HG03280 (cell line): Measurements from ENCODE around the gene C22orf15.

ENCODE experiments used
- ATAC-seq: cut with Tn5 transposase; IDR thresholded peaks from one replicate; pipeline ENCODE4 v1.9.1; 2021; ENCODE audit warnings: mild to moderate bottlenecking, moderate library complexity; ENCODE audit not compliant: unreplicated experiment

C22orf15 gene

DNA sequence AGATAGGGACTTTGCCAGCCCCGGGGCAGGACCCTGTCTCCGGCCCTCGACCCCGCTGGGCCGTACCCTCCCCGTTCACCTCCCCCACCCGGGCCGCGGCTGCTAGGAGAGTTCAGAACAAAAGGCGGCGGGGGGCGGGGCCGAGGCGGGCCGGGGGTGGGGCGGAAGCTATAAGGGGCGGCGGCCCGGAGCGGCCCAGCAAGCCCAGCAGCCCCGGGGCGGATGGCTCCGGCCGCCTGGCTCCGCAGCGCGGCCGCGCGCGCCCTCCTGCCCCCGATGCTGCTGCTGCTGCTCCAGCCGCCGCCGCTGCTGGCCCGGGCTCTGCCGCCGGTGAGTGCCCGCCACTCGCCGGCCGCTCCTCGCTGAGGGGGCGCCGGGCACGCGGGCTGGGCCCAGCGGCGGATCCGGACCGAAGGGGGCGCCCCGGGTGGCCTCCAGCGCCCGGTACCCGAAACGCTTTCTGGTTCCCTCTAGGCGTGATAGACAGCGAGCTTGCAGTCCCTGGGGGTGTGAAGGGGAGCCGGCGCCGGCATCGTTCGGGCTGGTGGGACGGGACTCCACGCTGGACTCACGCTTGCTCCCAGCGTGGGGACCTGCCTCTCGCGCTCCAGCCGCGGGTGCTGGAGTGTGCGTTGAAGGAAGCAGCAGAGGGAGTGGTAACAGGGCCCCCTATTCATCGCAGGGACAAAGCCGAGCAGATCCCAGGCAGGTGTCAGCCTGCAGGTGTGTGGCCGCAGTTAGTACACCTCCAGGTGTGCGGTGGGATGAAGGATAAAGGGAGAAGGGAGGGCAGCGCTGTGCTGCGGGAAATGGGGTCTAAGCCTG lies 10.1 kb downstream of the C22orf15 start, which contains the start of gene MMP11:
Gene MMP11 (plus strand): TSS at position 201 of the 825 bp plus-strand sequence. CDS start 22 bp downstream, at position 223.
- ATAC-seq, result no peak

- no peak for ATAC-seq
Observed at GRCh38 chr22:23773483-23774113, 10.8 kb downstream of the C22orf15 start.

GRCh38 chr22:23774114-23774921 lies 11.5 kb downstream of the C22orf15 start:
- no peak for ATAC-seq

DNA sequence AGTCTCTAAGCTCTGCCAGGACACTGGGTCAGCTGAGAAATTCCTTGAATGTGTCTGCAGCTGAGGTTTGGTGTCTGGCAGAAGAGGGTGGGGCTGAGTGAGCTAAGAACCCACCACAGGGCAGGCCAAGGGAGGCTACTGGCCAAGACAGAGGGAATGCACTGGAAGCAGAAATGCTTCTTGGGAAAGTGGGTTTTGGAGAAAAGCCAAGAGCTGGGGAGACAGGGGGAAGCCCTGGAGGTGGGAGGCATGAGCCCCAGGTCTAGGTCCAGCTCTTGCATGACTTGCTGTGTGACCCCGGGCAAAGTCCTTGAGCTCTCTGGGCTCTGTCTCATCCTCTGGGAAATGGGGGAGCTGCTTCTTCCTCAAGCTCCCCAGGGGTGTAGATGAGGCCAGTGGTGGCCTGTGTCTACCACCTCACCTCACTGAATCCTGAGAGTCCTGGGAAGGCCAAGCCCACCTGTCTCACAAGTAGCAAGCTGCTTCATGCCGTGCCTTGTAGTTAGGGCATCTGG lies 12.2 kb downstream of the C22orf15 start:
- ATAC-seq, result no peak

- no peak for ATAC-seq
Observed at GRCh38 chr22:23775779-23776375, 13.1 kb downstream of the C22orf15 start.

DNA sequence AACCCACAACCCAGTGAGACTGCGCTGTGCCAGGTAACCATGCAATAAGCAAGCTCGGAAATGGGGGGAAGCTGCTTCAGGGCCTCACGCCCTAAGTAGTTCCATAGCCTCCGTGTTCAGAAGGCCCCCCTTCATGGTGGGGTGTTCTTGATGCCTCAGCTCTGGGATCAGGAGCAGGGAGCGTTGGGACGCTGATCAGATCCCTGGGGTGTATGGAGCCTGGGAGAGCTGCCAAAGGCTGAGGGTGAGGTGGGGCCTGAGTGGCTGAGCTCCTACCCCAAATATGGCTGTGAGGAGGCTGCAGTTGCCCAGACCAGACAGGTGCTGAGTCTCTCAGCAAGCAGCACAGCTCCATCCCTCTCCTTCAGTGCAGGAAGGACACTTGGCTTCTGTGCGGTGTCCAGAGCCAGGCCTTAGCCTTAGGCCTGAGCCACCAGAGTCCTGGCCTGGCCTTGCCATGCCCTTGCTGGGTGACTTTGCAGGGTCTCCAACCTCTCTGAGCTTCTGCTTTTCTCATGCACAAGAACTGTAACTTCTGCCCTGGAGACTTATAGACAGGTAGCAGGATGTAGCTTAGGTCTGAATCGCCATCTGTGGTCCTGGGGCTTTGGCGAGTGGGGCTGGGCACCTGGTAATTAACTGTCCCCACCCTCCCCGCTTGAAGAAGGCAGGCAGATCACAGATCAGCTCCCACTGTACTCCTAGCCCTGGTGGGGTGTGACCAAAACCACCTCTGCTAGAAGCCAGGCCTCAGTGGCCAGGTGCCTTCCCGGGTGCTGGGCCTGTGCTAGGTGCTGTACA lies 15.2 kb downstream of the C22orf15 start:
- no peak for ATAC-seq

DNA sequence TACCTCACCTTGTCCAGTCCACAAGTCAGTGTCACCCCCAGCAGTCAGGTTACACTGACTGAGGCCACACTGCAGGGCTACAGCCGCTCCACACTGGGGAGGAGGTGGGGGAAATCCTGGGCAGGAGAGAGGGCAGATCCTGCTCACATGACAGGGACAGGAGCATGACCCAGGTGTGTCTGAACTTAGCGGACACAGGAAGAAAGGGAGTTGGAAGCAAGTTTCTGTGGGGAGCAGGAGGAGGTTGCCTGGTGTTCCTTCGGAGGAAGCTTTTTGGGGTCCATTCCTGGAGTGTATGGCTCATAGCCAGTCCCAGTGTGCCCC lies 15.7 kb downstream of the C22orf15 start:
- no peak for ATAC-seq

DNA sequence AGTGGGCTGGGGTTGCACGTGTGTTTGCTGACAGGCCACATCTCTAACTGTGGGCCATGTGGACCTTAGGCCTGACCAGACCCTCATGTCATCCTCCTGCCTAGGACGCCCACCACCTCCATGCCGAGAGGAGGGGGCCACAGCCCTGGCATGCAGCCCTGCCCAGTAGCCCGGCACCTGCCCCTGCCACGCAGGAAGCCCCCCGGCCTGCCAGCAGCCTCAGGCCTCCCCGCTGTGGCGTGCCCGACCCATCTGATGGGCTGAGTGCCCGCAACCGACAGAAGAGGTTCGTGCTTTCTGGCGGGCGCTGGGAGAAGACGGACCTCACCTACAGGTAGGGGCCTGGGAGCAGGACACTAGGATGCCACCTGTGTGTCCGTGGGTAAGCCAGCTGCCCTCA lies 16.3 kb downstream of the C22orf15 start:
- no peak for ATAC-seq

- ATAC-seq, result no peak
Observed at GRCh38 chr22:23779731-23780130, 16.9 kb downstream of the C22orf15 start.

DNA sequence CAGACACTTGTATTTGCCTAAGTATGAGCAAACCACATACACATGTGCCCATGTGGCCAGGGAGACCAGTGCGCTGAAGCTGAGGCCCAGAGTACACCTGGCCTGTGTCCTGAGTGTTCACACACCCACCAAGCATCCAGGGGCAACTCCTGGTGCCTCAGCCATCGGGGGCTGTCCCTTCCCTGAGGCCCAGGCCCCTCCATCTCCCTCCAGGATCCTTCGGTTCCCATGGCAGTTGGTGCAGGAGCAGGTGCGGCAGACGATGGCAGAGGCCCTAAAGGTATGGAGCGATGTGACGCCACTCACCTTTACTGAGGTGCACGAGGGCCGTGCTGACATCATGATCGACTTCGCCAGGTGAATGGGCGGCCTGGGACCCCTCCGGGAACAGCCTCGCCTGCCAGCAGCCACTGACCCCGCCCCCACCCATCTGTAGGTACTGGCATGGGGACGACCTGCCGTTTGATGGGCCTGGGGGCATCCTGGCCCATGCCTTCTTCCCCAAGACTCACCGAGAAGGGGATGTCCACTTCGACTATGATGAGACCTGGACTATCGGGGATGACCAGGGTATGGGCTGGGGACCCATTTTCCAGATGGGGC lies 17.5 kb downstream of the C22orf15 start:
- no peak for ATAC-seq

DNA sequence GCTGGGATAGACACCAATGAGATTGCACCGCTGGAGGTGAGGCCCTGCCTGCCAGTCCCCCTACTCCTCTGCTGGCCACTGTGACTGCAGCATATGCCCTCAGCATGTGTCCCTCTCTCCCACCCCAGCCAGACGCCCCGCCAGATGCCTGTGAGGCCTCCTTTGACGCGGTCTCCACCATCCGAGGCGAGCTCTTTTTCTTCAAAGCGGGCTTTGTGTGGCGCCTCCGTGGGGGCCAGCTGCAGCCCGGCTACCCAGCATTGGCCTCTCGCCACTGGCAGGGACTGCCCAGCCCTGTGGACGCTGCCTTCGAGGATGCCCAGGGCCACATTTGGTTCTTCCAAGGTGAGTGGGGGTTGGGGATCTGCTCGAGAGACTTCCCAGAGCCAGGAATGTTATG lies 18.3 kb downstream of the C22orf15 start:
- no peak for ATAC-seq

DNA sequence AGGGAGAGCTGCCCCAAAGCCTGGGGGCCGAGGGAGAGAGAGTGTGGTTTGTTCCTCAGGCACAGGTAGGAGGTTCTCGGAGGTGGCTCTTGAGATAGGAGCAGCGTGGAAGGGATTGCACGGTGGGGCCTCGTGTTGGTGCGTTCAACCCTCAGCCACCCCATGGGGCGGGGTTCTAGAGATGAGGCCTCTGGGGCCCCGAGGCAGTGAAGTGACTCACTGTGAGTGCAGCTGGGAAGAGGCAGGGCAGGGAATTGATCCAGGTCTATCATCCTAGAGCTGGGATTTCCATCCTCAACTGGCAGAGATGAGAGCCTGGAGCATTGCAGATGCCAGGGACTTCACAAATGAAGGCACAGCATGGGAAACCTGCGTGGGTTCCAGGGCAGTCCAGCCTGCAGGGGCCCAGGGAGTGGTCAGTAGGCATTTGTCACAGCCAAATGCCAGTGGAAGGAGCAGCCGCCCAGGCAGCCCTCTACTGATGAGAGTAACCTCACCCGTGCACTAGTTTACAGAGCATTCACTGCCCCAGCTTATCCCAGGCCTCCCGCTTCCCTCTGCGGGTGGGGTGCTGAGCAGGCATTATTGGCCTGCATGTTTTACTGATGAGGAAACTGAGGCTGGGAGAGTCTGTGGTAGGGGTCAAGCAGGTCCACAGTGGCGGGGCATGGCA lies 18.9 kb downstream of the C22orf15 start:
- no peak for ATAC-seq

DNA sequence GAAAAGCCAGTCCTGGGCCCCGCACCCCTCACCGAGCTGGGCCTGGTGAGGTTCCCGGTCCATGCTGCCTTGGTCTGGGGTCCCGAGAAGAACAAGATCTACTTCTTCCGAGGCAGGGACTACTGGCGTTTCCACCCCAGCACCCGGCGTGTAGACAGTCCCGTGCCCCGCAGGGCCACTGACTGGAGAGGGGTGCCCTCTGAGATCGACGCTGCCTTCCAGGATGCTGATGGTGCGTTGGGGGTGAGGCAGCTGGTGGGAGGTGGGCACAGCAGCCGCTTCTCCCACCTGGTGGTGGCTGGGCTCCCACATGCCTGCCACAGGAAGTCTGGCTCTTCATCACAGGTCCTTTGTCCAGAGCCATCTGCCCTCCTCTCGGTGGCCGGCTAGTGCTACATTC lies 19.5 kb downstream of the C22orf15 start:
- no peak for ATAC-seq

- no peak for ATAC-seq
Observed at GRCh38 chr22:23782703-23783102, 19.9 kb downstream of the C22orf15 start.

DNA sequence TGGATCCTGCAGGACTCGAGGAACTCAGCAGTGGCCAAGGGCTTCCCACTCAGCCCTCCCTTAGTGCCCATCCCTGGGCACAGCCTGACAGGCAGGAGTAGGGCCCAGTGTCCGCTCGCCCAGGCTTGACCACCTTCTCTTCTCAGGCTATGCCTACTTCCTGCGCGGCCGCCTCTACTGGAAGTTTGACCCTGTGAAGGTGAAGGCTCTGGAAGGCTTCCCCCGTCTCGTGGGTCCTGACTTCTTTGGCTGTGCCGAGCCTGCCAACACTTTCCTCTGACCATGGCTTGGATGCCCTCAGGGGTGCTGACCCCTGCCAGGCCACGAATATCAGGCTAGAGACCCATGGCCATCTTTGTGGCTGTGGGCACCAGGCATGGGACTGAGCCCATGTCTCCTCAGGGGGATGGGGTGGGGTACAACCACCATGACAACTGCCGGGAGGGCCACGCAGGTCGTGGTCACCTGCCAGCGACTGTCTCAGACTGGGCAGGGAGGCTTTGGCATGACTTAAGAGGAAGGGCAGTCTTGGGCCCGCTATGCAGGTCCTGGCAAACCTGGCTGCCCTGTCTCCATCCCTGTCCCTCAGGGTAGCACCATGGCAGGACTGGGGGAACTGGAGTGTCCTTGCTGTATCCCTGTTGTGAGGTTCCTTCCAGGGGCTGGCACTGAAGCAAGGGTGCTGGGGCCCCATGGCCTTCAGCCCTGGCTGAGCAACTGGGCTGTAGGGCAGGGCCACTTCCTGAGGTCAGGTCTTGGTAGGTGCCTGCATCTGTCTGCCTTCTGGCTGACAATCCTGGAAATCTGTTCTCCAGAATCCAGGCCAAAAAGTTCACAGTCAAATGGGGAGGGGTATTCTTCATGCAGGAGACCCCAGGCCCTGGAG lies 20.7 kb downstream of the C22orf15 start:
- ATAC-seq, result no peak

DNA sequence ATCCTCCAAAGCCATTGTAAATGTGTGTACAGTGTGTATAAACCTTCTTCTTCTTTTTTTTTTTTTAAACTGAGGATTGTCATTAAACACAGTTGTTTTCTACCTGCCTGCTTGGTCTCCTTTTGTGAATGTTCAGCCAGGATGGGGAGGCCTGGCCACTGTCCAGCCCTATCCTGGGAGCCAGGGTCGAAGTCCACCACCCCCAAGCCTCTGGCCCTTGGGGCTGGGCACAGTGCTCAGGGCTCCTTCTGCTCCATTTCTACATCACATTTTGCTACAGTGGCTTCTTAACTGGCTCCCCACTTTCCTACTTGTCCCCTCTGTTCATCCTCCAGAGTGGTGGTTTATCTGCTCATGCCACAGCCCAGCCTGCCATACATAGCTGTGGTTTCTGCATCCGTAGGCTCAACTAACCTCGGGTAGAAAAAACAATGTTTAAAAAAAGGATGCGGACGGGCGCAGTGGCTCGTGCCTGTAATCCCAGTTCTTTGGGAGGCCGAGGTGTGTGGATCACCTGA lies 21.5 kb downstream of the C22orf15 start:
- no peak for ATAC-seq

DNA sequence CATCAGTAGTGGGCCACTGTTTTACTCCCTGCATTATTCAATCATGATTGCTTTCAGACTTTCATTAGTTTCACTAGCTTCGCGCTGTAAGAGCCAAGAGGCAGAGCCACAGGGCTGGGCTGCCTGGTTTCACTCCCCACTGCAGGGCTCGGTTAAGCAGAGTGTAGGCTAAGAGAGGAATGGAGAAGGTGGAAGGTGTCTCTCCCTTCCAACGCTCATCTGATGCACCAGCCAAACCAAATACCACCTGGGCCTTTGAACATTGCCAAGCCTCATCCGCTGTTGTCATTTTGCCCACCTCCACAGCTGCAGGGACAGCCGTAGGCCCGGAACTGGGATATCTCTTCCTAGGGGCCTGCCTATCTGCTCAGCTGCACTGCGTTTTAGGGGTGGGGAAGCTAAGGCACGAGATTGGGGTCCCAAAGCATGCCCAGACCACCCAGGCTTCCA lies 23.5 kb downstream of the C22orf15 start:
- no peak for ATAC-seq
